Natural killer cell (primary cell): ENCODE results near the gene TMEM119. TPM values are rescaled to one million over a fixed set of nuclear protein-coding genes. Genes with fewer than 3 reads are reported as not detected.

Experiments
- ATAC-seq, 3 donors: fragments of 150-1000 bp in 2 of 3; fragments of 200-7000 bp in 1 of 3; cut with Tn5 transposase; 1 replicate in 1 of 3; 2 replicates in 2 of 3; pipeline ENCODE4 v1.10.0; 2021; ENCODE audit warnings: mild to moderate bottlenecking in 2 of 3, moderate library complexity in 2 of 3
- DNase-seq, 2 donors: peaks; one replicate each; pipeline versions ENCODE4 v3.0.0 to v3.0.0-alpha.2; 2013 to 2021; ENCODE audit warnings: mixed read lengths in 1 of 2
- H3K27ac ChIP-seq: one replicate; pipeline ENCODE4 v1.5.1; 2013; ENCODE audit warnings: mild to moderate bottlenecking, low read length
- H3K27me3 ChIP-seq: one replicate; pipeline ENCODE4 v1.6.1; 2013; ENCODE audit warnings: low read length; ENCODE audit not compliant: control insufficient read depth, insufficient read depth
- H3K36me3 ChIP-seq: one replicate; pipeline ENCODE4 v1.6.1; 2013; ENCODE audit warnings: low read length; ENCODE audit not compliant: control insufficient read depth, insufficient read depth
- H3K4me1 ChIP-seq: one replicate; pipeline ENCODE4 v1.6.1; 2013; ENCODE audit warnings: low read length; ENCODE audit not compliant: control insufficient read depth, insufficient read depth
- H3K4me3 ChIP-seq: one replicate; pipeline ENCODE4 v1.5.1; 2013; ENCODE audit warnings: low read length
- H3K9me3 ChIP-seq: one replicate; pipeline ENCODE4 v1.6.1; 2013; ENCODE audit warnings: low read length; ENCODE audit not compliant: control insufficient read depth, insufficient read depth
- H3K27ac Mint-ChIP-seq, 2 donors: one replicate each; pipeline ENCODE4 v1.8.0; 2022; ENCODE audit warnings: mild to moderate bottlenecking in 2 of 2, mixed read lengths in 2 of 2, moderate library complexity in 1 of 2
- H3K27me3 Mint-ChIP-seq, 2 donors: one replicate each; pipeline ENCODE4 v1.8.0; 2022; ENCODE audit warnings: low read depth in 2 of 2, mixed read lengths in 2 of 2
- H3K36me3 Mint-ChIP-seq: one replicate; pipeline ENCODE4 v1.8.0; 2022; ENCODE audit warnings: mixed read lengths
- H3K4me1 Mint-ChIP-seq, 2 donors: one replicate each; pipeline ENCODE4 v1.8.0; 2022; ENCODE audit warnings: mixed read lengths in 2 of 2
- H3K4me3 Mint-ChIP-seq: one replicate; pipeline ENCODE4 v1.8.0; 2022; ENCODE audit warnings: mild to moderate bottlenecking, moderate library complexity, mixed read lengths
- H3K9me3 Mint-ChIP-seq, 2 donors: one replicate each; pipeline ENCODE4 v1.8.0; 2022; ENCODE audit warnings: mixed read lengths in 2 of 2
- WGBS: methylation state at CpG from one replicate; pipeline ENCODE4 v1.1.7; 2013; ENCODE audit warnings: missing lambda C conversion rate; ENCODE audit not compliant: insufficient coverage; 5-methylcytosine and 5-hydroxymethylcytosine counted together
- intact Hi-C: fragments of 100-400 bp; cut with micrococcal nuclease; formaldehyde crosslinking; loops from one replicate; pipeline ENCODE4 v1.14.2; 2022
- total RNA-seq, 4 donors: library from RNA; stranded (reverse); fragments of 120-200 nt in 1 of 4; gene quantifications; one replicate each; pipeline versions ENCODE4 v1.2.3 to v1.2.4, GENCODE V29; 2013 to 2022
- TF ChIP-seq, protein P1 (sequence below): fragments of 200-600 bp; IDR thresholded peaks from one replicate; pipeline ENCODE4 v1.8.0; 2022; ENCODE audit warnings: antibody characterized with exemption

TMEM119 gene
- total RNA-seq, 3 donors from 2014 or later (not counting 1 experiment from before 2014, with no cell fraction given) = 0.70 to 3.4 (median 0.71) TPM

DNA sequence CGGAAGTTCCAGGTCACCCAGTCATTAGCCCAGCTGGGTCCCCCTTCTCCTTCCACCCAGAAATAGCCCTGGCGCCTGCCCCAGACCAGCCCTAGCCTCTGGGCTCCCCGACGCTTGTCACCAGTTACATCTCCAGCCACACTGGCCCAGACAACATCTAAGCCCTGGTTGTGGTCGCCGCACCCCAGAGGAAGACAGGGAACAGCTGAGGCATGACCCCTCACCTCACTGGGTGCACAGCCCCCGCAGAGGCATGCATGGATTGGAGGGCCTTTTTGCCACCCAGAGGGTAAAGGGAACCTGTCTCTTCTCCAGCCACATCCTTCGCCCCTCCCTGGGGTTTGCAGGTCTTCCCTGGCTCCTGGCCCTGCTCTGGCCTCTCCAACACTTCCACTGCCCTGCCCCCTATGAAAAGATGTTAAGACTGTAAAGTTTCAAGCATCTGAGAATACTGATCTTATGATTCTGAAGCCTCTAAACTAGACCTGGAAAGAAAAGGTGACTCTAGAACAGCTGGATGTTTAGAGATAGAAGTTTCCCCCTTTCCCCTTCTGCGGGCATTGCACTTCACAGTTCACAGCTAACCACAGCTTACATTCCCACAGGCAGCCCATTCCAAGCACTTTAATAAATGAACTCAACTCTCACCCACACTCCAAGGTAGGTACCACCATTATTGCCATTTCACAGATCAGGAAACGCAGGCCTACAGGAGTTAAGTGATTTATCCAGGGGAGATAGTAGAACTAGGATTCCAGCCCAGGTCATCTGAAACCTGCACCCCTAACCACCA lies 14.7 kb downstream of the TMEM119 start:
- Mint-ChIP-seq H3K36me3 (no peaks in the 10 kb centered on the region), H3K9me3 (peaks cover 8 to 10% of the 10 kb centered on the region in 2 donors), H3K27ac (no peak overlapping the region), H3K4me1 (peaks cover 5 to 15% of the 10 kb centered on the region in 2 donors), H3K27me3 (peaks cover 0 to 4% of the 10 kb centered on the region in 2 donors), H3K4me3 (no peak overlapping the region)
- 84% methylated on average over 9 of the region's 10 CpGs for WGBS
- Histone ChIP-seq H3K36me3 (no peaks in the 10 kb centered on the region), H3K4me1 (peaks cover 8% of the 10 kb centered on the region), H3K27me3 (no peaks in the 10 kb centered on the region), H3K4me3 (no peak overlapping the region), H3K27ac (no peak overlapping the region), H3K9me3 (peaks cover 7% of the 10 kb centered on the region)
- DNase-seq (no peak), ATAC-seq (no peak)
- intact Hi-C loops = no loop called here
- TF ChIP-seq, protein P1, sequence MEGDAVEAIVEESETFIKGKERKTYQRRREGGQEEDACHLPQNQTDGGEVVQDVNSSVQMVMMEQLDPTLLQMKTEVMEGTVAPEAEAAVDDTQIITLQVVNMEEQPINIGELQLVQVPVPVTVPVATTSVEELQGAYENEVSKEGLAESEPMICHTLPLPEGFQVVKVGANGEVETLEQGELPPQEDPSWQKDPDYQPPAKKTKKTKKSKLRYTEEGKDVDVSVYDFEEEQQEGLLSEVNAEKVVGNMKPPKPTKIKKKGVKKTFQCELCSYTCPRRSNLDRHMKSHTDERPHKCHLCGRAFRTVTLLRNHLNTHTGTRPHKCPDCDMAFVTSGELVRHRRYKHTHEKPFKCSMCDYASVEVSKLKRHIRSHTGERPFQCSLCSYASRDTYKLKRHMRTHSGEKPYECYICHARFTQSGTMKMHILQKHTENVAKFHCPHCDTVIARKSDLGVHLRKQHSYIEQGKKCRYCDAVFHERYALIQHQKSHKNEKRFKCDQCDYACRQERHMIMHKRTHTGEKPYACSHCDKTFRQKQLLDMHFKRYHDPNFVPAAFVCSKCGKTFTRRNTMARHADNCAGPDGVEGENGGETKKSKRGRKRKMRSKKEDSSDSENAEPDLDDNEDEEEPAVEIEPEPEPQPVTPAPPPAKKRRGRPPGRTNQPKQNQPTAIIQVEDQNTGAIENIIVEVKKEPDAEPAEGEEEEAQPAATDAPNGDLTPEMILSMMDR = no peak

DNA sequence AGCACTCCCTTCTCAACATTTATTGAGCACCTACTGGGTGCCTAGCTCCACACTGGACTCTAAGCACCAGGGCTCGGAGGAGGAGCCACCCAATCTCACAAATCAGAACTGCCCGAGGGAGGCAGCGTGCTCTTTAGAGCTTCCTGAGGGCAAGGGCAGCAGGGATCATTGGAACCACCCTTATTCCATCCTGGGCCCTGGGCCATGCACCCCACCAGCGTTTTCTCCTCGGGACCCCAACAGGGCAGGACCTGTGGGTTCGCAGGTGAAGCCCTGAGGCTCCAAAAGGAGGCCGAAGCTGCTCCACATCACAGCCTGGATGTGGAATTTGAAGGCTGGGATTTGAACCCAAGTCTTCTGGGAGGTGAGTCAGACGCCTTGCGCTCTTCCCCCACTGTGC lies 15.4 kb downstream of the TMEM119 start:
- Mint-ChIP-seq H3K9me3 (peaks cover 8 to 11% of the 10 kb centered on the region in 2 donors), H3K27ac (no peak overlapping the region), H3K27me3 (peaks cover 0 to 4% of the 10 kb centered on the region in 2 donors)

DNA sequence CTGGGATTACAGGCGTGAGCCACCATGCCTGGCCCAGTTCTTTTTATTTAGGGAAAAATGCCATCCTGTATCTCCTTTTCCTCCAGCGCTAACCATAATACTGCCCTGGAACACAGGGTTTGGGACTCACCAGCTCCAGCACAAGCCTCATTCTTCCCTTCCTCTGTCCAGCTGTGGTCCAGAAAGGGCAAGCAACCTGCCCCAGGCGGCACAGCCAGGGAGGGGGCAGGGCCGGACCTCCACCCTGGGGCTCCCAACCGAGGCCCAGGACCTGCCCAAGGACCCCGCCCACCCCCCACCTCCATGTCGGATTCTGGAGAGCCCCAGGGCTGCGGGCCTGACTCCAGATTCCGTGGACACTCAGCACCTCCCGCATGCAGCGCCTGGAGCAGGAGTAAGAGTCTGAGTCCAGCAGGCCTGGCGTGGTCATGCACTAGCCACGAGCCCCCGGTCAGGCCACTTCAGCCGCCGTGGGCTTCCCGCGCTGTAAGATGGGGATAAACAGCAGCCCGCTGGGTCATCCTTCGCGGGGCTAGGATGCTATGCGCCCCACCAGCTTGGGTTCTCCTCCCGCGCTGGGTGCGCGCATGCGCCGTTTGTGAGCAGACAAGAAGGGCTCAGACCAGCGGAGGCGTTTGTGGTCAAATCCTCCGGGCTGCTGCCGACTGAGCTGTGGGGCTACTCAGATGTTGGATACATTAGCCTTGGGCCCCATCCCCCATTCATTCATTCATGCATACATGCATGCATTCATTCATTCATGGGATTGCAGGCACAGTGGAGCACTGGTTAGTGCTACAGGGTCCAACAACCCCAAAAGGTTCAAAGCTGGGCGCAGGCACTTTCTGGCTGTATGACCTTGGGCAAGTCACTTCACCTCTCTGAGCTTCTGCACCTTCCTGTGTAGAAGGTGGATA lies 16.3 kb downstream of the TMEM119 start:
- Mint-ChIP-seq H3K9me3 (peaks cover 8 to 11% of the 10 kb centered on the region in 2 donors), H3K4me1 (peaks cover 5 to 16% of the 10 kb centered on the region in 2 donors), H3K27ac (no peak overlapping the region), H3K27me3 (peaks cover 0 to 6% of the 10 kb centered on the region in 2 donors), H3K4me3 (no peak overlapping the region), H3K36me3 (no peaks in the 10 kb centered on the region)
- intact Hi-C loops = no loop called here
- WGBS = 91% methylated on average over 33 of the region's 33 CpGs
- no peak for DNase-seq
- H3K9me3 ChIP-seq = peaks cover 7% of the 10 kb centered on the region
- H3K4me1 ChIP-seq = peaks cover 8% of the 10 kb centered on the region
- no peaks in the 10 kb centered on the region for H3K27me3 ChIP-seq
- no peak overlapping the region for H3K4me3 ChIP-seq
- H3K36me3 ChIP-seq = no peaks in the 10 kb centered on the region
- TF ChIP-seq, protein P1 = no peak
- ATAC-seq = no peak
- no peak overlapping the region for H3K27ac ChIP-seq

More for the DNA sequence above, 15.4 kb downstream of the TMEM119 start:
- Histone ChIP-seq H3K9me3 (peaks cover 7% of the 10 kb centered on the region), H3K4me3 (no peak overlapping the region), H3K27ac (no peak overlapping the region), H3K36me3 (no peaks in the 10 kb centered on the region), H3K27me3 (no peaks in the 10 kb centered on the region), H3K4me1 (peaks cover 8% of the 10 kb centered on the region)
- intact Hi-C loops = no loop called here
- TF ChIP-seq, protein P1 = no peak
- 88% methylated on average over 9 of the region's 9 CpGs for WGBS
- peaks cover 5 to 16% of the 10 kb centered on the region in 2 donors for H3K4me1 Mint-ChIP-seq
- DNase-seq (no peak), ATAC-seq (no peak)
- H3K4me3 Mint-ChIP-seq = no peak overlapping the region
- H3K36me3 Mint-ChIP-seq = no peaks in the 10 kb centered on the region
